GM21390 (cell line): ENCODE results near the gene NEGR1.

Experiments
- ATAC-seq: cut with Tn5 transposase; IDR thresholded peaks from one replicate; pipeline ENCODE4 v1.9.1; 2021; ENCODE audit not compliant: unreplicated experiment

NEGR1 gene

DNA sequence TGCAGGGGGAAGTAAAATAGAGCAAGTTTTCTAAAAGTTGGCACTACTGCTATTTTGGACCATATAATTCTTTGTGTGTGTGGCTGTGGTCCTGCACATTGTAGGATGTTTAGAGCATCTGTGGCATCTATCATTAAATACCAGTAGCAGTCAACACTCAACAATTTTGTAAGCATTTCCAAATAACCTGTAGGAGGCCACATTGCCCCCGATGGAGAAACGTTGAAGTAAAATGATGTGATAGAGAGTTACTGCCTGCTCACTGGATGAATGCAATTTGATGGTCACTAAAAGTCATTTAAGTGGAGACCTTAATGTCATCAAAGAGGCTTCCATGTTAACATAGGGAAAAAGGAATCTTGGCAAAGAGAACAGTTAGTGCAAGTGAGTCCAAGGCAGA, 560.8 kb downstream of the NEGR1 start:
- ATAC-seq, result no peak

DNA sequence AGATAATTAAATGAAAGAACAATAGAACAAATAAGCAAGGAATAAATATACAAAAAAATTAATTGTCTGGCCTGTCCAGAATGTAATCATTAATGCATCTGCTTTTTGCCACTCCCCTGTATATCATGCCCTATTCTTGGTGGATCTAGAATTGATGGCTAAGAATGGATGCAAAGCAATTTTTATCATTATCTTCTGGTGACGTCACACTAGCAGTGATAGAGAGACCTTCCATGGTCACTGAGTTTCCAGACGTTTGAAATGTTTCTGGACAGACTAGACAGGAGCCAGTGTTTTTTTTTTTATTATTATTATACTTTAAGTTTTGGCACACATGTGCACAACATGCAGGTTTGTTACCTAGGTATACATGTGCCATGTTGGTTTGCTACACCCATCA, 563.0 kb downstream of the NEGR1 start:
- no peak for ATAC-seq

DNA sequence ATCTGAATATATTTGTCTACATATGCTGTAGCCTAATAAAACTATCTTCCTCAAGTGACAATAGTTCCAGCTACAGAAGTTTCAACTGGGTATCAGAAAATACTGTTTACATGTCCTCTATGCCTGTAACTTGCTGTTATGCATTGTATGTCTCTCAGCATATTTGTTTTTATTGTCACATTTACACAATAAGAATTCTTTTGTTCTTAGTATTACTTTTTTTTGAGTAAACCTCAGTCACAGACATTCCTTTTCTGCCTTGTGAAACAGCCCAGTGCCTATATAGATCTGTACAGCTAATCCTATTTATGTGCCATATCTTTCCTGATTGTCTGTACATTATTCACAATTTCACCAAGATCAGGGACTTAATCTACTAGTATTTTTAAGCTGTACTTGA, 565.2 kb downstream of the NEGR1 start:
- ATAC-seq, result no peak

- ATAC-seq, result no peak
Observed at GRCh38 chr1:71711456-71711855, 570.9 kb downstream of the NEGR1 start.

- ATAC-seq, result no peak
Observed at GRCh38 chr1:71706029-71706671, 576.2 kb downstream of the NEGR1 start.

GRCh38 chr1:71698186-71698585, 584.2 kb downstream of the NEGR1 start:
- no peak for ATAC-seq

- no peak for ATAC-seq
Observed at GRCh38 chr1:71695821-71696220, 586.5 kb downstream of the NEGR1 start.

- no peak for ATAC-seq
Observed at GRCh38 chr1:71695084-71695483, 587.3 kb downstream of the NEGR1 start.

- no peak for ATAC-seq
Observed at GRCh38 chr1:71693581-71693980, 588.8 kb downstream of the NEGR1 start.

DNA sequence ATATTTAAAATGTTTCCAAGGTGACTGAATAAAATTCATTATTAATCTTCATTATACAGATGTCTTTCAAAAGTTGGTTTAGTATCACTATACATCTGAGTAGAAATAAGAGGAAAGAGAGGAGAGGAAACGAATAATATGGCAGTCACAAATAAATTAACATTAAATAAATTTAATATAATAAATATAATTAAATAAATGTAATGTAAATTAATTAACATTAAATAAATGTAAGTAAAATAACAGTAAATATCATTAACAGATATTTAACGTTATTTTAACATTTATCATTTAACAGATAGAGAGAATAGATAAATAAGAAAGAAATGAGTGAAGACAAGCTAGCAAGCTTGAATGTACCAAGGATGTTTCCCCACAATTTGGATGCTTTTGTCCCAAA, 592.7 kb downstream of the NEGR1 start:
- ATAC-seq, result no peak

GRCh38 chr1:71687376-71687775, 595.0 kb downstream of the NEGR1 start:
- ATAC-seq, result no peak

- ATAC-seq, result no peak
Observed at GRCh38 chr1:71676979-71677925, 605.1 kb downstream of the NEGR1 start.

DNA sequence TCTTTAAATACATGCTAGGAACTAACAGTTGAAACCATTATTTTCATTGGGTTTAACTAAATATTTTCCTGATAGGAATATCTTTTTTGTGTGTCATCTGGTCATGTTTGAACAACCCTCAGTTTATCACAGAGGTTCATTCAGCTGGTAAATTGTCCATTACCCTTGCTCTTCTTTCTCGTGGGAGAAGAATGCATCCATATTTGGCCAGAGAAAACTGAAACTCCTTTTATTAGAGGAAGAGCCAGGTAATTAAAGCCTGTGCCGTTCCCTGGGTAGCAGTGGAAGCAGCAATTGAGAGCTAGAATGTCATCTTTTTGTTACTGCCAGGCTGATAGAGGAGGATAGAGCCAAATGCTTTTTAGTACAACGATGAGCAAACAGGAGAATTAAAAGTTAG, 614.3 kb downstream of the NEGR1 start:
- ATAC-seq, result no peak

DNA sequence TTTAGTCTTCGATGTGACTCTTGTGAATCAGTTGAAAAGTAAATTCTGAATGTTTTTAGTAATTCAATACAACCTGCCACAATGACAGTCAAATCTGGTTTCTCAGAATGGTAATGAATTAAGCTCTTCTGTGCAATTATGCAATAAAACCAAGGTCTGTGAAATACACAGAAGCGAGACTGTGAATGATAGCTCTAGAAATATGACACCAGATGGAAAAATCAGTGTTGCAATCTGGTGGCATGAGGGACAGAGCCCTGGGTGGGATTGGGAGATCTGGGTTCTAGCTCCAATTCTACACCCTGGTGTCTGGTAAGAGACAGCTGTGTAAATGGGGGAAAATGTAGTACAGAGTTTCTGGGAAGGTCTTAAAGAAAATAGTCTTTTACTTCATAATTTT, 615.1 kb downstream of the NEGR1 start:
- no peak for ATAC-seq

DNA sequence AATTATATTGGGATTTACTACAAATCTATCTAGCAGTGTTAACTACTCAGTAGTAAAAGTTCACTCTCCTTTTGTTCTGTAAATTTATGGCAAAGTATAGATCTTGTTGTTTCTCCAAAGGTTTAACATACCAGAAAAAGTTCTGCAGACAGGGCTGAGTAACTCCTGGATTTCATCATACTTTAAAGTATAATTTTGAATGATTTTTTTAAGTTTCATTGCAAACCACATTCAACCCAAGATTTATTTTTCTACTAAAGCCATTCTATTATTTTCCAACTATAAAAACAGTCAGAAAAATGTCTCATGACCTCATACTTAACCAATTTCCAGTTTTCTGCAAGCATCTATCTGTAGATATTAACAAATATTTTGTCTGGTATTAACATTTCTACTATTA, 615.7 kb downstream of the NEGR1 start:
- no peak for ATAC-seq

- ATAC-seq, result no peak
Observed at GRCh38 chr1:71660411-71660810, 621.9 kb downstream of the NEGR1 start.

- ATAC-seq, result no peak
Observed at GRCh38 chr1:71657891-71658679, 624.3 kb downstream of the NEGR1 start.

GRCh38 chr1:71656902-71657301, 625.4 kb downstream of the NEGR1 start:
- no peak for ATAC-seq

GRCh38 chr1:71655604-71656003, 626.7 kb downstream of the NEGR1 start:
- ATAC-seq, result no peak

DNA sequence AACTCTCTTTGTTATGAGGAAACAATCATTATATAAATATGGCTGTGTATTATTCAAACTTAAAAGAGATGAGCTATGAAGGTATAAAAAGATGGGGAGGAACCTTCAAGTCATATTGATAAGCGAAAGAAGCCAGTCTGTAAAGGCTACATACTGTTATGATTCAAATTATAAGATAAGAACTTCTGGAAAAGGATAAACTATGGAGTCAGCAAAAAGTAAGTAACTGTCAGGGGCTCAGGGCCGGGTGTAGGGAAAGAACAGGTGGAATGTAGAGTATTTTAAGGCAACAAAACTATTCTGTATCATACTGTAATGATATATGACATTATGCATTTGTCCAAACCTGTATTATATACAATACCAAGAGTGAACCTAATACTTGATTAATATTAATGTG, 628.4 kb downstream of the NEGR1 start:
- ATAC-seq, result no peak

- ATAC-seq, result no peak
Observed at GRCh38 chr1:71651214-71651613, 631.1 kb downstream of the NEGR1 start.

GRCh38 chr1:71650119-71650518, 632.2 kb downstream of the NEGR1 start:
- no peak for ATAC-seq
